Astrocyte (in vitro differentiated cells and primary cell): ENCODE measurements around the gene FAM222B. TPM values are rescaled to one million over a fixed set of nuclear protein-coding genes. Genes with fewer than 3 reads are reported as not detected.

Source experiments
- DNase-seq: peaks from one replicate; pipeline ENCODE4 v3.0.0-alpha.2; 2010; ENCODE audit warnings: low read depth
- FAIRE-seq: peaks from 2 replicates; lab custom pipeline; 2011; peaks lifted over from hg19 to GRCh38; lab: Jason Lieb, UNC
- H2AFZ ChIP-seq: 2 replicates; pipeline ENCODE4 v1.6.0; 2012; ENCODE audit warnings: low read depth, low read length, inconsistent platforms
- H3K27ac ChIP-seq: 2 replicates; pipeline ENCODE4 v1.5.1; 2011; ENCODE audit warnings: low read depth, low read length, inconsistent platforms
- H3K27me3 ChIP-seq: 2 replicates; pipeline ENCODE4 v1.6.0; 2011; ENCODE audit warnings: low read length, inconsistent platforms; ENCODE audit not compliant: insufficient read depth
- H3K36me3 ChIP-seq: 2 replicates; pipeline ENCODE4 v1.5.1; 2011; ENCODE audit warnings: low read length, inconsistent platforms; ENCODE audit not compliant: insufficient read depth
- H3K4me1 ChIP-seq: 2 replicates; pipeline ENCODE4 v1.5.1; 2011; ENCODE audit warnings: low read length, inconsistent platforms; ENCODE audit not compliant: insufficient read depth
- H3K4me2 ChIP-seq: 2 replicates; pipeline ENCODE4 v1.6.0; 2012; ENCODE audit warnings: low read length, inconsistent platforms
- H3K4me3 ChIP-seq: 2 replicates; pipeline ENCODE4 v1.5.1; 2011; ENCODE audit warnings: low read depth, mild to moderate bottlenecking, low read length, inconsistent platforms; ENCODE audit not compliant: insufficient read depth
- H3K79me2 ChIP-seq: 2 replicates; pipeline ENCODE4 v1.6.0; 2012; ENCODE audit warnings: mild to moderate bottlenecking, low read length, inconsistent platforms; ENCODE audit not compliant: insufficient read depth
- H3K9ac ChIP-seq: 2 replicates; pipeline ENCODE4 v1.6.0; 2012; ENCODE audit warnings: mild to moderate bottlenecking, low read length, inconsistent platforms
- H3K9me3 ChIP-seq: 2 replicates; pipeline ENCODE4 v1.5.1; 2012; ENCODE audit warnings: low read depth, mild to moderate bottlenecking, low read length, inconsistent platforms; ENCODE audit not compliant: insufficient read depth
- H4K20me1 ChIP-seq: 2 replicates; pipeline ENCODE4 v1.6.0; 2012; ENCODE audit warnings: low read length, inconsistent platforms; ENCODE audit not compliant: insufficient read depth
- H3K27ac Mint-ChIP-seq: one replicate; pipeline ENCODE4 v1.8.0; 2021; ENCODE audit warnings: mild to moderate bottlenecking, mixed read lengths; ENCODE audit not compliant: unreplicated experiment
- H3K27me3 Mint-ChIP-seq: one replicate; pipeline ENCODE4 v1.8.0; 2021; ENCODE audit warnings: low read depth, mixed read lengths; ENCODE audit not compliant: unreplicated experiment
- H3K36me3 Mint-ChIP-seq: one replicate; pipeline ENCODE4 v1.8.0; 2021; ENCODE audit warnings: low read depth, mixed read lengths; ENCODE audit not compliant: unreplicated experiment
- H3K4me1 Mint-ChIP-seq: one replicate; pipeline ENCODE4 v1.8.0; 2021; ENCODE audit warnings: low read depth, mixed read lengths; ENCODE audit not compliant: unreplicated experiment
- H3K4me3 Mint-ChIP-seq: one replicate; pipeline ENCODE4 v1.8.0; 2021; ENCODE audit warnings: mild to moderate bottlenecking, moderate library complexity, mixed read lengths; ENCODE audit not compliant: unreplicated experiment
- H3K9me3 Mint-ChIP-seq: one replicate; pipeline ENCODE4 v1.8.0; 2021; ENCODE audit warnings: mild to moderate bottlenecking, mixed read lengths; ENCODE audit not compliant: unreplicated experiment
- CTCF ChIP-seq: IDR thresholded peaks from 2 replicates; pipeline ENCODE4 v1.5.1; 2011; ENCODE audit warnings: low read depth, mild to moderate bottlenecking, inconsistent platforms, low read length, moderate library complexity; ENCODE audit not compliant: insufficient read depth
- EZH2 ChIP-seq: IDR thresholded peaks from 2 replicates; pipeline ENCODE4 v1.6.1; 2012; ENCODE audit warnings: mild to moderate bottlenecking, low read length, inconsistent platforms; ENCODE audit not compliant: insufficient read depth
- total RNA-seq: library from RNA; stranded (reverse); gene quantifications from 2 replicates; pipeline ENCODE4 v1.2.1, GENCODE V29; 2021

The FAM222B gene
- total RNA-seq, 1 donor from 2014 or later: 53.0 TPM

GRCh38 chr17:28746611-28747050 is 96.0 kb downstream of the FAM222B start:
- H3K4me1 ChIP-seq: peaks cover 35% of the 10 kb centered on the region
- Mint-ChIP-seq H3K4me1 (peaks cover 14% of the 10 kb centered on the region), H3K27ac (peak overlapping the region; percentile 92), H3K9me3 (no peaks in the 10 kb centered on the region), H3K36me3 (peaks cover 7% of the 10 kb centered on the region), H3K4me3 (peak overlapping the region; percentile 94), H3K27me3 (no peaks in the 10 kb centered on the region)
- H3K36me3 ChIP-seq: peaks cover 18% of the 10 kb centered on the region
- peak overlapping the region; percentile 85 for H3K4me3 ChIP-seq
- no peak for TF ChIP-seq EZH2
- TF ChIP-seq CTCF: no peak
- peaks cover 66% of the 10 kb centered on the region for H3K79me2 ChIP-seq
- peak overlapping the region; percentile 95 for H3K4me2 ChIP-seq
- H2AFZ ChIP-seq: no peak overlapping the region
- no peak for DNase-seq
- no peak overlapping the region for H3K27ac ChIP-seq
- FAIRE-seq: no peak
- no peaks in the 10 kb centered on the region for H3K27me3 ChIP-seq
- peaks cover 69% of the 10 kb centered on the region for H4K20me1 ChIP-seq
- H3K9me3 ChIP-seq: no peaks in the 10 kb centered on the region
- peak overlapping the region; percentile 92 for H3K9ac ChIP-seq

DNA sequence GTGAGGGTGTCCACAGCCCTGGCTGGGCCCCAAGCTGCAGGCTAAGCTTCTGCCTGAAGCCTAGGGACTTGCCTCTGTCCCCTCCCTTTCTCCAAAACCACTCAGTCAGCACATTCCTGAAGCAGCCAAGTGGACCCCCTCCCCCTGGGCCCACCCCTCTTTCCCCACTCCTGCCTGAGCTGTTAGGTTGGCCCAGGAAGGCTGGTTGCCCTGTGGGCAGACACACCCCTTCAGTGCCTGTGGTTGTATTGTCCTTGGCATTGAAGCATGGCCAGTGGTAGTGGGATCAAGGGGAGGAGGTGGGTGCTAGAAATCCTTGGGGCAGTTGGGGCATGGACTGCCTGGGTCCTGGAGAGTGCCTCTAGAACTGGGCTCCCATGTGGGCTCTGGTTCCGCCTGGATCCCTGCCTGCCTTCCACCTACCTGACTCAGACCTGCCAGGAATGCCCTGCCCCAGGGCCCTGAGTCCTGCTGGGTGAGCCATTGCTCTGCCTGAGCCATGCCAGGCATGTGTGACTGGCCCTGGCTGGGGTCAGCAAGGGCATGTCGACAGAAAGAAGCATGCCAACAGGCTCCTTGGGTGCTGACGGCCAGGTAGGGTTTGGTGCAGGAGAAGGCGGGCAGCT is 96.7 kb downstream of the FAM222B start:
- Histone ChIP-seq H4K20me1 (peaks cover 62% of the 10 kb centered on the region), H3K4me2 (peak overlapping the region; percentile 95), H3K4me1 (peaks cover 35% of the 10 kb centered on the region), H3K27ac (peak overlapping the region; percentile 7), H2AFZ (no peak overlapping the region), H3K36me3 (peaks cover 14% of the 10 kb centered on the region), H3K9me3 (no peaks in the 10 kb centered on the region), H3K79me2 (peaks cover 61% of the 10 kb centered on the region), H3K4me3 (peak overlapping the region; percentile 85), H3K9ac (peak overlapping the region; percentile 92), H3K27me3 (no peaks in the 10 kb centered on the region)
- H3K4me1 Mint-ChIP-seq: peaks cover 14% of the 10 kb centered on the region
- no peak for DNase-seq
- H3K36me3 Mint-ChIP-seq: peaks cover 13% of the 10 kb centered on the region
- peak overlapping the region; percentile 94 for H3K4me3 Mint-ChIP-seq
- no peaks in the 10 kb centered on the region for H3K9me3 Mint-ChIP-seq
- H3K27ac Mint-ChIP-seq: peak overlapping the region; percentile 92
- TF ChIP-seq CTCF (no peak), EZH2 (no peak)
- FAIRE-seq: no peak
- no peaks in the 10 kb centered on the region for H3K27me3 Mint-ChIP-seq
